GM21423 (cell line): ENCODE measurements around the gene PLA2G4D.

Experiments used
- ATAC-seq: cut with Tn5 transposase; IDR thresholded peaks from one replicate; pipeline ENCODE4 v1.9.1; 2021; ENCODE audit warnings: mild to moderate bottlenecking, moderate library complexity; ENCODE audit not compliant: unreplicated experiment

Gene PLA2G4D

GRCh38 chr15:42129364-42129763, 35.0 kb upstream of the PLA2G4D start:
- no peak for ATAC-seq

DNA sequence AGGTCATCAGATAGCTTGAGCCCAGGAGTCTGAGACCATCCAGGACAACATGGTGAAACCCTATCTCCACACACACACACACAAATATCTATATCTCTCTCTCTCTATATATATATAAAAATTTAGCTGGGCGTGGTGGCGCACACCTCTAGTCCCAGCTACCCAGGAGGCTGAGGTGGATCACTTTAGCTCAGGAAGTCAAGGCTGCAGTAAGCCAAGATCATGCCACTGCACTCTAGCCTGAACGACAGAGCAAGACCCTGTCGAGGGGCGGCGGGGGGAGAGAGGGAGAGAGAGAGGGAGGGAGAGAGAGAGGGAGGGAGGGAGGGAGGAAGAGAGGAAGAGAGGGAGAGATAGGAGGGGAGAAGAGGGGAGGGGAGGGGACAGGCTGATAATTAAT, 34.1 kb upstream of the PLA2G4D start:
- ATAC-seq: no peak

GRCh38 chr15:42123546-42123945, 29.2 kb upstream of the PLA2G4D start:
- no peak for ATAC-seq

DNA sequence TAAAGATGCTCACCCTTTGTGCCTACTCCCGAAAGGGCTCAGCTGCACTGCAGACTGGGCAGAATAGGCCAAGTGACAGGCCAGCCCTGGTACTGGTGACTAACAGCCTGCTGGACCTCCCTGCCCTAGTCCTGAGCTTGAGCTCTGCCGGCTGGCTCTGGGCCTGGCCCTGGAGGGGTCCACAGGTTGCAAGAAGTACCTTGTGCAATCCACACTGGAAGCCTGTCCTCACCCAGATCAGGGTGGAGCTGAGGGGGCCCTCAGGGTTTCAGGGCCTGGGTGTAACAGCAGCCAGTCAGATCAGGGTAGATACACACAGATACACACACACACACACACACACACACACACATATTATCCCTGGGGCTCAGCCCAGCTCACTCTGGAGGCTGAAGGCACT, 27.3 kb upstream of the PLA2G4D start:
- ATAC-seq: no peak

DNA sequence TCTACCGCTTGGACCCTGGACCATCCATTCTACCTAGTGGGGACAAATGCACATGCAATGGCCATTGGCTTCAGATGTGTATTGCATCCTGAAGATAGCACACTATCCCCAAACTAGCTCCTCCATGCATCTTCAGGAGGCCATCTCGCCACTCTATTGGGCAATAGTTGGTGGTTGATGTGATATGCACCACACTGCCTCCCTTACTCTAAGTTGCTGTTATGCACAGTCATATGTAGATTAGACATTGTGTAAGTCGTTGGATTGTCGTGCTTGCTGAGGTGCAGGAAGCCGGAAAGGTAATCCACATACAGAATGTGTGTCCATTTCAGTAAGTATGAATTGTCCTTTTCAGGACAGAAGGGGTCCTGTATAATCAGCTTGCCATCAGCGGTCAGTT, 26.7 kb upstream of the PLA2G4D start:
- no peak for ATAC-seq

DNA sequence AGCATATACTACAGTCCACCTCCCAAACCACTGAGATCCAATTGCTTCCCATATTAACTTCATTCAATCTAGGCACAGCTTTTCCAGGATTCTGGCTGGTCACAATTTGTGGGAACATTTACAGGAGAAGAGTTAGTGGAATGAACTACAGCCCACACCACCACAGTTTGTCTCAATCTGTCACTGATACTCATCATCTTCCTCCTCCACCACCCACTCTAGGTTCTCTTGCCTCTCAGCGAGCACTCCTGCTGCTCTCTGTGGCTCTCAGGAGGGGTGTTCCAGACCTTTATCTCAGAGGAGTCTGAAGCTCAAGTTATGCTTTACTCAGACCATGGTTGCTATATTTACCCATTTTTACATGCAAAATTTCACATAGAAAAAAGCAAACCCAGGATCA, 25.9 kb upstream of the PLA2G4D start:
- no peak for ATAC-seq

DNA sequence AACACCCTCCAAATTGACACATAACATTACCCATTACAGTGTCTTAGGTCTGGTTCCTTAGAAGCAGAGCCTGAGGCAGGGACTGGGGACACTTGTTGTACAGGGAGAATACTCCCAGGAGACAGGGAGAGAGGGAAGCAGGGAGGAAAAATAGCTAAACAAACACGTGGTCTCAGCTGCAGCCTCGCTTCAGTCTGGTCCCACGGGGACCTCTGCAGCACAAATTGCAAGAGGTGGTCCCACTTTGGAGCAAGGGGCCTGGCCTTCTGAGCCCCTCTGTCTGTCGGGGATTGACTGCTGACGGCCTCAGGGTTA, 25.0 kb upstream of the PLA2G4D start:
- no peak for ATAC-seq

DNA sequence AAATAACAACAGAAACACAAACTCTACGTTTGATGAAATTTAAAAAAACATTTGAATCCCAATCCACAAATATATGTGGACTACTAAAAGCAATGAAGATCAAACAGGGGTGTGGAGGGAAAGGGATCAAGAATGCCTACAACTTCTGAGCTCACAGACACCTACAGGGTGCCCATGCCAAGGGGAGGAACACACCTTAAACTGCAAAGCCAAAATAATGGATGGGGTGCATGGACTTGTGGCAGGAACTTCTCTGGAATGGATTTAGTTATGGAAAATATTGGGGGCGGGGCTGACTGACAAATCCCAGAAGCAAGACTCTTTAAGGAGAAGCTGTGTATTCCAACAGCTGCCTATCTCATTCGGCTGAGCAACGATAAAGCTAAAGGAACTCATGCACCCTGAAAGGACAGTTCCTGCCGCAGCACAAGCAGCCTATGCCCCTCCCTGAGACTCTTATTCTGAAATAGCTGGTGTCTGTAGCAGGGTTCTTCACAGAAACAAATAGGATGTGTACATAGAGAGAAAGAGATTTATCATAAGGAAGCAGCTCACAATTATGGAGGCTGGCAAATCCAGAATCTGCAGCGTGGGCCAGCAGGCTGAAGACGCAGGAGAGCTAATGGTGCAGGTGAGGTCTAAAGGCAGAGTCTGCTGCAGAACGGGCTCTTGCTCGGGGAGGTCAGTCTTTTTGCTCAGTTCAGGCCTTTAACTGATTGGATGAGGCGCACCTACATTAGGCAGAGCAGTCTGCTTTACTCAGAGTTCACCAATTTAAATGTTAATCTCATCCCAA, 24.5 kb upstream of the PLA2G4D start:
- no peak for ATAC-seq

DNA sequence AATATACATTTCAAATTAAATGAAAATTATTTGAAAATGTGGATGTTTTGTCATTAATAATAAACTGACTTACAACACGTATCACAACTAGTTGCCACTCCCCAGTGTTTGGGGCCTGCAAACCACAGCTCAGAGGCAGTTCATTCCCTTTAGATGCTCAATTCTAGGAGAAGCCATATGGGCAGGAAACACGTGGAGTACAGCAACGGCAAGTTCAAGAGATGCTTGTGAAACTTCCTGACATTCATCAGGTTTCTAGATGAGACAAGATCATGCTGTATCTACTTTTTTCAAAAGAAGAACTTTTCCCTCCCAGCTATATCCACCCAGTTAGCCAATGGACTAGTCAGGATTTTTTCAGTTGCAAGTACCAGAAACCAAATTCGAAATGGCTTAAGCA, 17.6 kb upstream of the PLA2G4D start:
- no peak for ATAC-seq

- ATAC-seq: no peak
These were observed 16.0 kb upstream of the PLA2G4D start for GRCh38 chr15:42110367-42110766.

- no peak for ATAC-seq
These were observed 14.4 kb upstream of the PLA2G4D start for GRCh38 chr15:42108806-42109205.

GRCh38 chr15:42108189-42108588, 13.8 kb upstream of the PLA2G4D start:
- no peak for ATAC-seq

DNA sequence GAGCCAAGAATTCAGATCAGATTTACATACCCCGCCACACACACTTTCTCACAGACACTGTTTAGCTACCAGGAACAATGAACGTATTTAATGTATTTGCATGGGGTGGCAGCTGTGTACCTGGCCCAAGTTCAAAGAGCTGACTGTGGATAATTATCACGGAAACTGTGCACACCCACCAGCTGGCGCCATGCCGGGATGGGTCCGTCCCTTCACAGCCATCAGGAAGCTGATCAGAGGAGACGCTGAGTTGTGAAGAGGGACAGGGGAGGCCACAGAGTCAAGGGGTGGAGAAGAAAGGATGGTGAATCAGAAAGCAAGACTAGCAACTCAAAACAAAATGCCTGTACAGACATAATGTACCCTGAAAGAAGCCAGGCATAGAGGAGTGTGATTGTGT, 13.1 kb upstream of the PLA2G4D start:
- ATAC-seq: no peak

DNA sequence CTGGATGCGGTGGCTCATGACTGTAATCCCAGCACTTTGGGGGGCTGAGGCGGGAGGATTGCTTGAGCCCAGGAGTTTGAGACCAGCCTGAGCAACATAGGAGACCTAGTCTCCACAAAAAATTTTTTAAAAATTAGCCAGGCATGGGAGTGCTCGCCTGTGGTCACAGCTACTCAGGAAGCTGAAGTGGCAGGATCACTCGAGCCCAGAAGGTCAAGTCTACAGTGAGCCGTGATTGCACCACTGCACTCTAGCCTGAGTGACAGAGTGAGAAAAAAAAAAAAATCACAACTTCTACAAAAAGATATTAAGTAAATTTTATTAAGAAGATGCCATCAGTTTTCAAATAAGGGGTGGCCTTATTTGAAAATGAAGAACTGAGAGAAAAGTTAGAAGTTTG, 11.9 kb upstream of the PLA2G4D start:
- ATAC-seq: no peak

GRCh38 chr15:42104095-42104891, 9.9 kb upstream of the PLA2G4D start:
- ATAC-seq: no peak

DNA sequence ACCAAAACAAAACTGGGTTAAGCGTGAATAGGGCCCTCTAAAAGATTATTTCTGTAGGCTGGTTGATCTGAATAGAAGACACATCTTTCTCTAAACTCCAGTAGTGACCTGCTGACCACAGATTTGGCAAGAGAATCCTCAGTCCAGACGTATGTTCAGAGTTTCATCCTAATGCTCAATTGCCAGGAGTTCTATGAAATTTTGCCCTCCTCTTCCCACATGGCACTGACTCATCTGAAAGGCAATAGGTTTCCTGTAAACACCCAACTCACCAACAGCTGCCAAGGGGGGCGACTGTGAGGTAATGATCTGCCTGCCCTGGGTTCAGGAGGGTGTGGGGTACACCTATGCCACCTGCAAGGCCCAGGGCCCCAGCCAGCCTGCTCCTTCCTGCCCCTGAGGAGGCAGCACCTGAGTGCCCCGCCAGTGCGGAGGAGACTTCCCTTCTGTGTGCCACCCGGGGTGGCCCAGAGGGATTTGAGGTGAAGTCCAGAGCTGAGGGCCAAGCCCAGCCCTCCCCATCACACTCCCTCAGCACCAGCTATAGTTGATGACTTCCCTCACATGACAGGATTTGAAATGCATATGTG, 8.4 kb upstream of the PLA2G4D start:
- no peak for ATAC-seq

- no peak for ATAC-seq
These were observed 7.5 kb upstream of the PLA2G4D start for GRCh38 chr15:42101861-42102260.

DNA sequence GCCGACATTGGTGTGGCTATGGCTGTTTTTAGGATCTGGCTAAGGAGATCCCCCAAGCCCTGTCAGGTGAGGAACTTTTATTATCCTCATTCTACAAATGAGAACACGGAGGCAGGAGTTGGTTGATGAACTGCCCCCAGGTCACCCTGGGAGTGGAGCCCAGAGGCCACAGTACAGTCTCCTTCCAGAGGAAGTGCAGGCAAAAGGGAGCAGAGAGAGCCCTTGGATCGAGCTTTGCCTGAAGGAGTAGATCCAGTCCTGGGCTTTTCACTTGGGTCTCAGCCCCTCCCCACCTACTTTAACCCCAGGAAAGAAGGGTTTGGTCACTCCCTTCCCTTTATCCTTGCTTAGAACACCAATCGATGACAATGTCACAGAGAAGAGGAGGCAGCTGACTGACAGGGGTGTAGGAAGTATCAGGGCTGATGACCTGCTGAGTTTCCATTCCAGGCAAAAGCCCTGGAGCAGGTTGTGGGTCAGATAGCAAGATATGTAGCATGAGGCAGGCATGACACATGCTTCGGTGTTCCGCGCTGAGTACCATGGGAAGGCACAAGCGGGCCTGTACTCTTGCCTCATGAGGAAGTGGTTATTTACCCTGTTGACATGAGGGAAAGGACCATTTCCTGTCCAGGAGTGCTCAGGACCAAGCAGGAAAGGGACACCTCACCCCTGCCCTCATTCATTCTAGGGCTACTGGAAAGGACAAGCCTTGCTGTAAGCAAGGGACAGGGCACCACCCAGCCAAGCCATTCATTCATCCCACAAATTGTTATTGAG, 5.8 kb upstream of the PLA2G4D start:
- ATAC-seq: no peak

GRCh38 chr15:42097018-42097417, 2.7 kb upstream of the PLA2G4D start:
- ATAC-seq: no peak

DNA sequence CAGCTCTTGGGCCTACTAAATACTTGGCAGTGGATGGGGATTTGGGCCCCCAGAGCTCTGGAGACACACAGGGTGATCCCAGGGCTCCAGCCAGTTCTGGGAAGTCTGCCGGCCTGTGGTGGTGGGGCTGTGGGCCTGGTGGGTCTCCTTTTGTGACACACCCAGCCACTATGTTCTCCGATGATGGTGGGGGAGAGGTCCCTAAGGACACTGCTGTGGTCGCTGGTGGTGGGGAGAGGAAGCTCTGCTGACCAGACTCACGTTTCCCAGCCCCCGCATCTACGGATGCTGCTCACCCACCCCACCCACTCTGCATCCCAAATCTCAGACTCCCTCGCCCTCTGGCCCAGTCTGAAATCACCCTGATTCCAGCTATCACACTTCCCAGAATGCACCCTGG, 396 bp downstream of the PLA2G4D start:
- no peak for ATAC-seq
